Endothelial cell of umbilical vein (primary cell): ENCODE measurements around the gene BCAR3. TPM values are rescaled to one million over a fixed set of nuclear protein-coding genes. Genes with fewer than 3 reads are reported as not detected.

Experiments
- BruUV-seq: library from RNA; stranded (reverse); fragments of 400-500 nt; replicated peaks from 2 replicates; lab custom pipeline; 2021; lab: Mats Ljungman, UMichigan
- CTCF ChIA-PET: fragments of 300-600, 350-600 bp; sonication (Branson Sonifier 250); formaldehyde crosslinking; loops from one replicate; lab custom pipeline; 2021; ENCODE audit warnings: antibody characterized with exemption, inconsistent platforms; lab: Charles Lee
- POLR2A ChIA-PET: fragments of 300-600, 350-600 bp; sonication (Branson Sonifier 250); formaldehyde crosslinking; loops from one replicate; lab custom pipeline; 2021; ENCODE audit warnings: antibody characterized with exemption, inconsistent platforms; lab: Charles Lee
- DNase-seq: peaks from one replicate; pipeline ENCODE4 v3.0.0-alpha.2; 2011; ENCODE audit warnings: low read depth, low spot score
- FAIRE-seq: peaks from 2 replicates; lab custom pipeline; 2011; peaks lifted over from hg19 to GRCh38; lab: Jason Lieb, UNC
- H2AFZ ChIP-seq: 2 replicates; pipeline ENCODE4 v1.6.0; 2012; ENCODE audit warnings: low read depth, low read length, control low read depth, inconsistent platforms
- H3K27ac ChIP-seq: 2 replicates; pipeline ENCODE4 v1.5.1; 2011; ENCODE audit warnings: low read depth, mild to moderate bottlenecking, control low read depth, low read length, moderate library complexity; ENCODE audit not compliant: insufficient read depth
- H3K27me3 ChIP-seq, 2 experiments: 2 replicates each; pipeline versions ENCODE4 v1.6.0 to v1.6.1; 2011; ENCODE audit warnings: low read length in 2 of 2, mixed read lengths in 1 of 2; ENCODE audit not compliant: control insufficient read depth in 2 of 2, insufficient read depth in 2 of 2
- H3K36me3 ChIP-seq, 2 experiments: 2 replicates in 1 of 2; 3 replicates in 1 of 2; pipeline ENCODE4 v1.5.1; 2011; ENCODE audit warnings: low read length in 2 of 2, mild to moderate bottlenecking in 1 of 2, moderate library complexity in 1 of 2; ENCODE audit not compliant: control insufficient read depth in 2 of 2, insufficient read depth in 2 of 2; ENCODE audit errors: extremely low read depth in 1 of 2
- H3K4me1 ChIP-seq: 3 replicates; pipeline ENCODE4 v1.5.1; 2011; ENCODE audit warnings: mild to moderate bottlenecking, low read length; ENCODE audit not compliant: control insufficient read depth, insufficient read depth; ENCODE audit errors: extremely low read depth
- H3K4me2 ChIP-seq: 2 replicates; pipeline ENCODE4 v1.6.1; 2011; ENCODE audit warnings: low read length, control low read depth, mixed read lengths; ENCODE audit not compliant: insufficient read depth
- H3K4me3 ChIP-seq, 3 experiments: fragments of 200-600 bp in 1 of 3; sonication (generic), shearing (Covaris generic) in 1 of 3; replicated peaks in 1 of 3; 2 replicates each; pipeline ENCODE4 v1.5.1; 2011 to 2016; ENCODE audit warnings: control low read depth in 3 of 3, low read length in 3 of 3, mild to moderate bottlenecking in 2 of 3, inconsistent platforms in 1 of 3, low read depth in 1 of 3, moderate library complexity in 1 of 3; ENCODE audit not compliant: insufficient read depth in 1 of 3
- H3K79me2 ChIP-seq: 2 replicates; pipeline ENCODE4 v1.6.0; 2012; ENCODE audit warnings: low read length, inconsistent platforms; ENCODE audit not compliant: control insufficient read depth, insufficient read depth
- H3K9ac ChIP-seq: replicated peaks from 2 replicates; pipeline ENCODE3; 2011; ENCODE audit warnings: low read length, control low read depth; ENCODE audit not compliant: insufficient read depth; ENCODE audit errors: extremely low read depth
- H3K9me1 ChIP-seq: replicated peaks from 3 replicates; pipeline ENCODE4 v1.6.0; 2011; ENCODE audit warnings: mild to moderate bottlenecking, low read length; ENCODE audit not compliant: control insufficient read depth, insufficient read depth; ENCODE audit errors: extremely low read depth
- H3K9me3 ChIP-seq: replicated peaks from 2 replicates; pipeline ENCODE4 v1.5.1; 2012; ENCODE audit warnings: low read length, inconsistent platforms; ENCODE audit not compliant: control insufficient read depth, insufficient read depth
- H4K20me1 ChIP-seq: replicated peaks from 2 replicates; pipeline ENCODE3; 2011; ENCODE audit warnings: mild to moderate bottlenecking, low read length; ENCODE audit not compliant: control insufficient read depth, insufficient read depth; ENCODE audit errors: extremely low read depth
- CTCF ChIP-seq, 2 donors: IDR thresholded peaks; 1 replicate in 1 of 2; 2 replicates in 1 of 2; pipeline ENCODE4 v1.5.1; 2011; ENCODE audit warnings: low read length in 2 of 2, mild to moderate bottlenecking in 2 of 2, moderate library complexity in 2 of 2, control low read depth in 1 of 2, inconsistent platforms in 1 of 2, low read depth in 1 of 2; ENCODE audit not compliant: insufficient read depth in 1 of 2; ENCODE audit errors: extremely low read depth in 1 of 2
- EZH2 ChIP-seq: IDR thresholded peaks from 2 replicates; pipeline ENCODE4 v1.6.1; 2012; ENCODE audit warnings: borderline replicate concordance, low read depth, mild to moderate bottlenecking, moderate library complexity, low read length, inconsistent platforms; ENCODE audit not compliant: severe bottlenecking
- FOS ChIP-seq: IDR thresholded peaks from 2 replicates; pipeline ENCODE4 v1.6.1; 2011; ENCODE audit warnings: mild to moderate bottlenecking, low read length, moderate library complexity, borderline replicate concordance; ENCODE audit not compliant: insufficient read depth
- GATA2 ChIP-seq: IDR thresholded peaks from 2 replicates; pipeline ENCODE4 v1.7.0; 2011; ENCODE audit warnings: low read depth, mild to moderate bottlenecking, moderate library complexity, mixed read lengths, low read length; ENCODE audit not compliant: insufficient read length, insufficient read depth
- JUN ChIP-seq: IDR thresholded peaks from 2 replicates; pipeline ENCODE4 v1.6.1; 2011; ENCODE audit warnings: borderline replicate concordance, low read depth; ENCODE audit not compliant: insufficient read length, insufficient read depth
- MAX ChIP-seq: IDR thresholded peaks from 2 replicates; pipeline ENCODE4 v1.6.1; 2011; ENCODE audit not compliant: insufficient read depth, insufficient read length
- MYC ChIP-seq: IDR thresholded peaks from one replicate; pipeline ENCODE4 v1.6.1; 2011; ENCODE audit warnings: mild to moderate bottlenecking, low read depth, low read length
- POLR2A ChIP-seq: IDR thresholded peaks from 2 replicates; pipeline ENCODE4 v1.6.1; 2012; ENCODE audit warnings: low read depth, mild to moderate bottlenecking, control low read depth, low read length
- POLR2AphosphoS5 ChIP-seq: IDR thresholded peaks from 2 replicates; pipeline ENCODE4 v1.6.1; 2012; ENCODE audit warnings: low read depth, mild to moderate bottlenecking, control low read depth, low read length, moderate library complexity; ENCODE audit not compliant: insufficient read depth
- dilution Hi-C: fragments of 300-500 bp; cut with MboI; formaldehyde crosslinking; loops from one replicate; pipeline ENCODE4 v1.15.0; 2019; ENCODE audit warnings: low sequenced_read_pairs; ENCODE audit not compliant: extremely low pct_ligation_motif_present
- intact Hi-C: fragments of 100-400 bp; cut with micrococcal nuclease; formaldehyde crosslinking; loops from one replicate; pipeline ENCODE4 v1.10.0; 2022
- polyA plus RNA-seq, 4 experiments: library from polyadenylated mRNA; depleted of rRNA in 3 of 4; stranded (reverse) in 3 of 4; unstranded in 1 of 4; fragments of >200 nt; gene quantifications; 2 replicates each; pipeline versions ENCODE4 v1.2.1 to v1.2.3, GENCODE V29; 2011 to 2012; ENCODE audit warnings: missing spikeins in 1 of 4
- total RNA-seq: library from RNA; stranded (reverse); gene quantifications from 2 replicates; pipeline ENCODE4 v1.2.3, GENCODE V29; 2021

Gene BCAR3
- total and polyA plus RNA-seq, 2 donors (not counting 3 experiments of a cell fraction or from before 2014, with no cell fraction given): 17.5 to 32.9 TPM

GRCh38 chr1:93717640-93718039 is 36.0 kb upstream of the BCAR3 start:
- Histone ChIP-seq H3K9me3 (no peaks in the 10 kb centered on the region), H3K4me1 (peaks cover 15% of the 10 kb centered on the region), H4K20me1 (no peaks in the 10 kb centered on the region), H3K36me3 (no peaks in the 10 kb centered on the region), H3K9ac (no peak overlapping the region), H3K27ac (no peak overlapping the region), H3K79me2 (no peaks in the 10 kb centered on the region), H3K9me1 (no peaks in the 10 kb centered on the region), H3K27me3 (no peaks in the 10 kb centered on the region), H3K4me3 (no peak overlapping the region), H3K4me2 (no peak overlapping the region), H2AFZ (no peak overlapping the region)
- CTCF ChIA-PET: interaction anchor here (2.3 kb wide), 1 partner anchor 88 kb away, joined by 5 read pairs; no protein-coding TSS in a partner anchor
- POLR2A ChIA-PET: no interaction called here
- DNase-seq: no peak
- no peak for TF ChIP-seq EZH2
- no peak for TF ChIP-seq POLR2AphosphoS5
- no peak for TF ChIP-seq JUN
- no peak for TF ChIP-seq CTCF (IDR thresholded peaks at IDR 0.05; ENCODE audit: extremely low read depth in 1 of 2, insufficient read depth in 1 of 2, low read depth in 1 of 2, low read length in 2 of 2)
- TF ChIP-seq MAX: no peak
- TF ChIP-seq FOS: no peak
- no peak for TF ChIP-seq POLR2A
- no peak for TF ChIP-seq MYC
- no peak for TF ChIP-seq GATA2
- no peak for FAIRE-seq
- intact Hi-C loops: no loop called here
- BruUV-seq: no TSS peak
- dilution Hi-C loops: no loop called here
